DMS53 treated with DMSO at 0.1 percent for 48 hours (cell line): ENCODE results near the gene FAM120A.

Experiments
- DNase-seq: peaks from one replicate; lab custom pipeline; 2025; ENCODE audit not compliant: unreplicated experiment; lab: John Stamatoyannopoulos, UW

The FAM120A gene

GRCh38 chr9:93467462-93467861 lies 16.0 kb downstream of the FAM120A start:
- DNase-seq = no peak

DNA sequence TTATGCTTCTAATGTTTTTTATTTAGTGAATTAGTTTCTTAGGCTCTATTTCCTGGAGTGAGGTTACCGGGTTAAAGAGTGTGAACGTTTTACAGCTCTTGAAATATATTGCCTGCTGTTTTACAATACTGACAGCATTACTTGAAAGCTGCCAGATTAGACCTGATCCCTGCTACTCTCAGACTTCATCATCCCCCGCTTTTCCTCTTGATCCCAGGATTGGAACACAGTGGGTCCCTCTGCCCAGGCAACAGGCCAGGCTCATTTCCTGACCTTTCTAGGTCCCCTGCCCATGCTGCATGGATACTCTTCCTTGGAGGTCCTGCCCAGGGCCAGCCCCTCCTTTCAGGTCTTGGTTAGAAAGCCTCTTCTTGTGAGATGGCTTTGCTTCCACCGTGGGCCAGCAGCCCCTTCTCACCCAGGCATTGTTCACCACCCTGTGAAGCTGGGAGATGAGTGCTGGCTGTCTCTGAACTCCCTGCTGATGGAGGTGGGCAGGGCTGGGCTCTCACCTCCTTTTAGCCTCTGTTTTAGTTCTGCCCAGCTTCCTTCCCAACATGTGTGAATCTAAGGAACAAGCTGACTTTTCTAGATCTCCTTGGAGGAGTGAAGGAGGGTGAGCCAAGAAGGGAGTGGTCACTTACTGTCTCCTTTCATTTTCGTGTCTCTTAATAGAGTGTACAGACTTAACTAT lies 17.4 kb downstream of the FAM120A start:
- no peak for DNase-seq

DNA sequence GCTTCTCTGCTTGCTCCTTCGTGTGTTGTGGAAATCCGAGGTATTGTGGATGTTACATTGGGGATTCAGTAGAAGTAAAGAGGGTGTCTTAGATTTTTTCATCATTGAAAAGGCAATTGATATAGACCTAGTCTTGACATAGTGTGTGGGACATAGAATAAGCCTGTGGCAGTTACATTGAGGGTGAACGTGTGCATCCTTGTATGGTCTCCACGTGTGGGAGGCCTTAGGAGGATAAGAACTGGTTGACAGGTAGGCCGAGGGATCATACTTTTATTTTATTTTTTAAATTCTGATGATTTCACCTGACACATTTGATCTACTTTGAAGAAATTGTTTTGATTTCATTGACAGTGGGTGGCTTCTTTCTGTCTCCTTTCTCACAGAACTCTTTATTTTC lies 18.9 kb downstream of the FAM120A start:
- DNase-seq = no peak

GRCh38 chr9:93471124-93471523 lies 19.6 kb downstream of the FAM120A start:
- DNase-seq = no peak

GRCh38 chr9:93473411-93473810 lies 21.9 kb downstream of the FAM120A start:
- DNase-seq = no peak

DNA sequence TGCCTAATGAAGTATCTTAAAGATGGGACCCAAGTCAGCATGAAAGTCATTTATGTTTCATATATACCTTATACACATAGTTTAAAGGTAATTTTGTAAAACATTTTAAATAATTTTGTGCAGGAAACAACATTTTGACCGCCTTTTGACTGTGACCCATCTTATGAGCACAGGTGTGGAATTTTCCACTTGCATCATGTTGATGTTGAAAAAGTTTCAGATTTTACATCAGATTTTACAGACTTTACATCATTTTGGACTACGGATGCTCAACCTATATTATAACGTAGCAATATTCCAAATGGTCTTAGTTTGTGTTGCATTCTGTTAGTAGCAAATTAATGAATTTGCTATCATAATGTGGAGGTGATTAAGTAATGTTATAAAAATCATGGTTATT lies 23.6 kb downstream of the FAM120A start:
- no peak for DNase-seq

GRCh38 chr9:93475856-93476255 lies 24.4 kb downstream of the FAM120A start:
- DNase-seq = no peak

DNA sequence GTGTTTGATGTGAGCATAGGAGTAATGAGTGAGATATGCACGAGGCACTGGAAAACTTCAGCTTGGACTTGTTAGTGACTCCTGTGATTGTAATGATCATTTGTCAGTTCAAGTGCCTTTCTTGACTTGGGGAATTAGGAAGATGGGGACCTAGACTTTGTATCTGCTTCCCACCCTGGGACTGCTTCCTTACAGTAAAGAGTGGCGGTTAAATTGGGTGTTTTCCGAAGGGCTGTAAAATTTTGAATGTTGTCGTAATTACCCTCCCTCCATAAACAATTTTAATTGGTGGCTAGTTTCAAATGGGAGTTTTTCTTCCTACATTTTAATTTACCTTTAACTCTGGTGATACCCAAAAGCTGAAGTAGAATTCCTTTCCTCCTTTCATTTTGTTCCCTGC lies 25.4 kb downstream of the FAM120A start:
- no peak for DNase-seq

DNA sequence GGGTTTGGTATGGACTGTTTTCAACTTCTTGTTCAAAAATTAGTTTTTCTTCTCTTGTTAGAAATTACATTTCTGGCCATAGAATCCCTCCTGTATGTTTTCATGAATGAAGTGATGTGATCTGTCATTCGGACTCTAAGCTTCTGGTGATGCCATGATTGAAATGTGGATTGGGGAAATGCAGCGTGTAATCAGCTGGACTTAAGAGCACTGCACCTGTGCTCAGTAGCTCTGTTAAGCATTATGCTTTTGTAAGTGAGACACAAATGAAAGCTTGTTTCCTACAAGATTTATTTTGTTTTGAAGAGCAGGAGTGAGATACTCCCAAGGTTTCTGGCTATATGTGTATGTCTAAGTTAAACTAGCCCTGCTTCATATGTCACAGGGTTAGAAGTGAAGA lies 25.9 kb downstream of the FAM120A start:
- no peak for DNase-seq

DNA sequence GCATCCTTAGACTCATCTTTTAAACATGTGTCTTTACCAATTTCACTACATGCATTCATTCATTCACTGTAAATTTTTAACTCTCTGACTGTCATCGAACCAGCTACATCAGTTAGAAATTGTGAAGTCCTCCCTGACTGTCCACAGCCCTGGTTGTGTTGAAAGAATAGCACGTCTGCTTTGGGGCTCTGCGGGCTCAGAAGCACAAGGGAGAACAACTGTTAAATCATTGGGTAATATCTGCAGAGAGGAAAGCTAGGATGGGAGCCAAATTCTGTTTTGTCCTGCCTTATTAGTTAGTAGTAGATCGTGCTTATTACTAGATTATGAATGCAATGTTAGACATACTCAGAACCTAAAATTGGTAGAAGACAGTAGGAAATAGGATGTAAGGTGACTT lies 28.2 kb downstream of the FAM120A start:
- DNase-seq = no peak

- no peak for DNase-seq
These were observed 28.8 kb downstream of the FAM120A start for GRCh38 chr9:93480262-93480661.

GRCh38 chr9:93480728-93481324 lies 29.3 kb downstream of the FAM120A start:
- no peak for DNase-seq

DNA sequence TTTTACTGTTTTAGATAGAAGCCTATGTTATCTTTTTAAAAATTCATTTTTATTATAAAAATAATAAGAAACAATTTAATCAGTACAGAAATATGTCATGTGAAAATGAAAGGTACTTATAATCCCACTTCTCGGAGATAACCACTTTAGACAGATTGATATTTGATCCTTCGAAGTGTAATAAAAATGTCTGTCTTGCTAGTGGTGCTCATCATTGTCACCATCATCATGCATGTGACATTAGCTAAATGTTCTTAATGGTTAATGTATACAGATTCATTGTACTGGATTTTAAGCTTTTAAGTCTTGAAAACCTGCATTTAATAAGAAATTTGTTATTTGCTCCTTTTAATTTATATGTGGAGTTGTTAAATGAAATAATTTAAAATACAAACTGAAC lies 32.0 kb downstream of the FAM120A start:
- no peak for DNase-seq

- no peak for DNase-seq
These were observed 34.8 kb downstream of the FAM120A start for GRCh38 chr9:93486268-93486667.

GRCh38 chr9:93488244-93488643 lies 36.8 kb downstream of the FAM120A start:
- no peak for DNase-seq

- DNase-seq = no peak
These were observed 40.2 kb downstream of the FAM120A start for GRCh38 chr9:93491593-93492232.

- no peak for DNase-seq
These were observed 40.8 kb downstream of the FAM120A start for GRCh38 chr9:93492327-93492726.

GRCh38 chr9:93493949-93494348 lies 42.5 kb downstream of the FAM120A start:
- no peak for DNase-seq

DNA sequence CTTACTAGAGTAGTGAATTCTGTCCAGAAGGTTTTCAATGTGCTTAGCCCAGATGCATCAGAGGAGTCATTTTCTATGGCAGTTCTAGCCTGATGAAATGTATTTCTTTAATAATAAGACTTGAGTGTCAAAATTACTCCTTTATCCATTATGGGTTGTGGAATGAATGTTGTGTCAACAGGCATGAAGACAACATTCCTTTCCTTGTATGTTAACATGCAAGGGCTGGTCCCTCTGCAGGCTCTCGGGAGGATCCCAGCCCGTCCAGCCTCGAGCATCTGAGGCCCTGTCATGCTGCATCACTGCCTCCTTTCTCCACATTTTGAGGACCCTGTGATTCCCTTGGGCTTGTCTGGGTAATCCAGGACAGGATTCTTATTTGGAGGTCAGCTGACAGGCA lies 44.8 kb downstream of the FAM120A start:
- no peak for DNase-seq

- no peak for DNase-seq
These were observed 49.2 kb downstream of the FAM120A start for GRCh38 chr9:93500571-93501298.

DNA sequence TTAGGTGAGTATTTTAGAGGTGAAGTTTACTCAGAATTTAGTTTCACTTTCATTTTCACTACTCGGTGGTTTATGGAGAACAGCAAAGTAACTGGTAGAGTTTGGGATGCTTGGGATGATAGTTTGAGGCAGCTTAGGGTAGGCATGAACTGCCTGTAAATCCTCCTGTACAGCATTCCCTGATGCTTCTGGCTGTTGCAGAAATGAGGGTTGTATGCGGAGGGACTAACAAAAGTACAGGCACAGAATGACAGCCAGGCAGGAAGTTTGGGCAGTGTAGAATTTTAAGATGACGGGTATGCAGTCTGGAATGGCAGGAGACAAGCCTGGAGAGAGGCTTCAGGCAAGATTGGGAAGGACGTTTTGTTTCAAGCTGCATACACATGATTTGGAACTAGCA lies 49.9 kb downstream of the FAM120A start:
- no peak for DNase-seq

GRCh38 chr9:93503381-93503780 lies 51.9 kb downstream of the FAM120A start:
- DNase-seq = no peak
